SU-DHL-6 (cell line): ENCODE results near the gene HECTD2.

Experiments used
- H2AFZ ChIP-seq: fragments of 200-600 bp; sonication (generic); 2 replicates; pipeline ENCODE4 v1.6.1; 2014; ENCODE audit warnings: low read depth, mild to moderate bottlenecking, moderate library complexity, mixed read lengths, antibody characterized with exemption, low read length; ENCODE audit not compliant: severe bottlenecking
- H3F3A ChIP-seq: fragments of 200-600 bp; shearing (Covaris generic); 2 replicates; pipeline ENCODE4 v1.6.0; 2016; ENCODE audit warnings: antibody characterized with exemption, mild to moderate bottlenecking; ENCODE audit not compliant: insufficient read depth
- H3K27ac ChIP-seq: fragments of 200-600 bp; sonication (generic); 2 replicates; pipeline ENCODE4 v1.5.1; 2016; ENCODE audit warnings: low read depth, mild to moderate bottlenecking, low read length, moderate library complexity, mixed read lengths
- H3K27me3 ChIP-seq: fragments of 200-600 bp; sonication (generic), shearing (Covaris generic); 2 replicates; pipeline ENCODE4 v1.6.0; 2014; ENCODE audit warnings: mild to moderate bottlenecking, low read length
- H3K36me3 ChIP-seq: fragments of 200-600 bp; sonication (generic); 2 replicates; pipeline ENCODE4 v1.6.1; 2014; ENCODE audit warnings: mild to moderate bottlenecking, low read length, mixed read lengths
- H3K4me2 ChIP-seq: fragments of 300-600, 200-600 bp; shearing (Covaris generic), sonication (generic); 2 replicates; pipeline ENCODE4 v1.6.0; 2014; ENCODE audit warnings: low read length, low read depth, mild to moderate bottlenecking; ENCODE audit not compliant: poor library complexity, severe bottlenecking
- H3K4me3 ChIP-seq: fragments of 200-600 bp; sonication (generic); 2 replicates; pipeline ENCODE4 v1.5.1; 2014; ENCODE audit warnings: antibody characterized with exemption, low read length, mild to moderate bottlenecking, mixed read lengths; ENCODE audit not compliant: insufficient read depth, poor library complexity, severe bottlenecking
- H3K79me2 ChIP-seq: fragments of 200-600 bp; sonication (generic); 2 replicates; pipeline ENCODE4 v1.6.1; 2014; ENCODE audit warnings: mild to moderate bottlenecking, low read length, moderate library complexity; ENCODE audit not compliant: insufficient read depth
- H3K9ac ChIP-seq: fragments of 200-600 bp; sonication (generic); 2 replicates; pipeline ENCODE4 v1.7.0; 2014; ENCODE audit warnings: mild to moderate bottlenecking, low read length
- H3K9me2 ChIP-seq: fragments of 200-600 bp; sonication (generic); replicated peaks from 2 replicates; pipeline ENCODE4 v1.6.1; 2014; ENCODE audit warnings: low read length; ENCODE audit not compliant: insufficient read depth
- H3K9me3 ChIP-seq: fragments of 200-600 bp; sonication (generic); 2 replicates; pipeline ENCODE4 v1.6.1; 2014; ENCODE audit warnings: low read length, mixed read lengths; ENCODE audit not compliant: insufficient read depth
- H4K20me1 ChIP-seq: fragments of 200-600 bp; sonication (generic); 2 replicates; pipeline ENCODE4 v1.6.1; 2014; ENCODE audit warnings: low read depth, mild to moderate bottlenecking, antibody characterized with exemption, low read length, moderate library complexity, mixed read lengths
- CTCF ChIP-seq: fragments of 200-600 bp; sonication (generic); IDR thresholded peaks from one replicate; pipeline ENCODE4 v1.5.1; 2017; ENCODE audit warnings: antibody characterized with exemption, mild to moderate bottlenecking, low read length, moderate library complexity; ENCODE audit not compliant: insufficient read depth, poor library complexity, severe bottlenecking
- EZH2phosphoT487 ChIP-seq: fragments of 200-600 bp; sonication (generic), shearing (Covaris generic); conservative IDR thresholded peaks from 2 replicates; pipeline ENCODE4 v1.6.1; 2018; ENCODE audit warnings: mild to moderate bottlenecking, antibody characterized with exemption, low read length, moderate library complexity, mixed read lengths

The HECTD2 gene

GRCh38 chr10:91549262-91549661 lies 139.1 kb downstream of the HECTD2 start:
- no peaks in the 10 kb centered on the region for H3F3A ChIP-seq
- H4K20me1 ChIP-seq, result no peaks in the 10 kb centered on the region
- no peak overlapping the region for H3K9ac ChIP-seq
- H3K9me3 ChIP-seq, result no peaks in the 10 kb centered on the region
- no peak overlapping the region for H3K4me3 ChIP-seq
- no peak overlapping the region for H2AFZ ChIP-seq
- no peak for TF ChIP-seq EZH2phosphoT487
- H3K36me3 ChIP-seq, result no peaks in the 10 kb centered on the region
- H3K79me2 ChIP-seq, result no peaks in the 10 kb centered on the region
- H3K27me3 ChIP-seq, result no peaks in the 10 kb centered on the region
- no peaks in the 10 kb centered on the region for H3K9me2 ChIP-seq
- H3K27ac ChIP-seq, result no peak overlapping the region
- no peak overlapping the region for H3K4me2 ChIP-seq

GRCh38 chr10:91550021-91550420 lies 139.9 kb downstream of the HECTD2 start:
- no peak for TF ChIP-seq EZH2phosphoT487
- TF ChIP-seq CTCF, result no peak
- no peaks in the 10 kb centered on the region for H3F3A ChIP-seq
- no peaks in the 10 kb centered on the region for H3K27me3 ChIP-seq
- H3K9me3 ChIP-seq, result no peaks in the 10 kb centered on the region
- no peaks in the 10 kb centered on the region for H4K20me1 ChIP-seq
- no peak overlapping the region for H3K4me2 ChIP-seq
- H3K79me2 ChIP-seq, result no peaks in the 10 kb centered on the region
- no peak overlapping the region for H2AFZ ChIP-seq
- no peak overlapping the region for H3K4me3 ChIP-seq
- H3K36me3 ChIP-seq, result no peaks in the 10 kb centered on the region
- H3K27ac ChIP-seq, result no peak overlapping the region
- H3K9ac ChIP-seq, result no peak overlapping the region
- no peaks in the 10 kb centered on the region for H3K9me2 ChIP-seq

- no peak overlapping the region for H3K9ac ChIP-seq
- H3K27me3 ChIP-seq, result no peaks in the 10 kb centered on the region
- no peaks in the 10 kb centered on the region for H3K9me3 ChIP-seq
- no peak overlapping the region for H3K4me2 ChIP-seq
- H3K4me3 ChIP-seq, result no peak overlapping the region
- no peaks in the 10 kb centered on the region for H3K36me3 ChIP-seq
- H3K9me2 ChIP-seq, result no peaks in the 10 kb centered on the region
- no peaks in the 10 kb centered on the region for H4K20me1 ChIP-seq
- TF ChIP-seq CTCF (no peak), EZH2phosphoT487 (no peak)
- no peak overlapping the region for H3K27ac ChIP-seq
- H3K79me2 ChIP-seq, result no peaks in the 10 kb centered on the region
- no peaks in the 10 kb centered on the region for H3F3A ChIP-seq
- H2AFZ ChIP-seq, result no peak overlapping the region
Observed at GRCh38 chr10:91551856-91552255, 141.7 kb downstream of the HECTD2 start.

- H3K27me3 ChIP-seq, result no peaks in the 10 kb centered on the region
- TF ChIP-seq CTCF, result no peak
- no peak for TF ChIP-seq EZH2phosphoT487
- H2AFZ ChIP-seq, result no peak overlapping the region
- H3K79me2 ChIP-seq, result no peaks in the 10 kb centered on the region
- no peaks in the 10 kb centered on the region for H4K20me1 ChIP-seq
- H3K4me3 ChIP-seq, result no peak overlapping the region
- H3K27ac ChIP-seq, result no peak overlapping the region
- H3K9ac ChIP-seq, result no peak overlapping the region
- H3K9me3 ChIP-seq, result no peaks in the 10 kb centered on the region
- no peaks in the 10 kb centered on the region for H3K36me3 ChIP-seq
- H3F3A ChIP-seq, result no peaks in the 10 kb centered on the region
- no peaks in the 10 kb centered on the region for H3K9me2 ChIP-seq
- H3K4me2 ChIP-seq, result no peak overlapping the region
Observed at GRCh38 chr10:91552274-91553095, 142.3 kb downstream of the HECTD2 start.
